GM23338 (cell line): ENCODE results near the gene ZYG11B.

Experiments
- EZH2phosphoT487 ChIP-seq: fragments of 200-600 bp; sonication (generic); IDR thresholded peaks from one replicate; pipeline ENCODE4 v1.8.1; 2018; ENCODE audit warnings: antibody characterized with exemption; ENCODE audit not compliant: unreplicated experiment
- STAT1 ChIP-seq: IDR thresholded peaks from one replicate; pipeline ENCODE4 v1.6.1; 2016; ENCODE audit warnings: antibody characterized with exemption; ENCODE audit not compliant: unreplicated experiment
- TF ChIP-seq, protein P1 (sequence below), 2 experiments: fragments of 200-600 bp in 1 of 2; sonication (generic) in 1 of 2; conservative IDR thresholded peaks; 2 replicates each; pipeline versions ENCODE4 v1.5.1 to v1.6.1; 2016 to 2017; ENCODE audit warnings: antibody characterized with exemption in 2 of 2, low read depth in 2 of 2, mild to moderate bottlenecking in 2 of 2, moderate library complexity in 1 of 2

DNA sequence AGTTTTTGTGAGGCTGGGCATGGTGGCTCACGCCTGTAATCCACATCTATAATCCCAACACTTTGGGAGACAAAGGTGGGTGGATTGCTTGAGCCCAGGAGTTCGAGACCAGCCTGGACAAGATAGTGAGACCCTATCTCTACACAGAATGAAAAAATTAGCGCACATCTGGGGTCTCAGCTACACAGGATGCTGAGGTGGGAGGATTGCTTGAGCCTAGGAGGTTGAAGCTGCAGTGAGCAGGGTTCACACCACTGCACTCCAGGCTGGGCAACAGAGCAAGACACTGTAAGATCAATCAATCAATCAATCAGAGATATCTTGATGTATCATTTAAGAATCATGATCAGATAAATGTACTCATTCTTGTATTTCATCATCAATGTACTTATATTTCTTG lies 7.1 kb downstream of the ZYG11B start:
- TF ChIP-seq, protein P1, sequence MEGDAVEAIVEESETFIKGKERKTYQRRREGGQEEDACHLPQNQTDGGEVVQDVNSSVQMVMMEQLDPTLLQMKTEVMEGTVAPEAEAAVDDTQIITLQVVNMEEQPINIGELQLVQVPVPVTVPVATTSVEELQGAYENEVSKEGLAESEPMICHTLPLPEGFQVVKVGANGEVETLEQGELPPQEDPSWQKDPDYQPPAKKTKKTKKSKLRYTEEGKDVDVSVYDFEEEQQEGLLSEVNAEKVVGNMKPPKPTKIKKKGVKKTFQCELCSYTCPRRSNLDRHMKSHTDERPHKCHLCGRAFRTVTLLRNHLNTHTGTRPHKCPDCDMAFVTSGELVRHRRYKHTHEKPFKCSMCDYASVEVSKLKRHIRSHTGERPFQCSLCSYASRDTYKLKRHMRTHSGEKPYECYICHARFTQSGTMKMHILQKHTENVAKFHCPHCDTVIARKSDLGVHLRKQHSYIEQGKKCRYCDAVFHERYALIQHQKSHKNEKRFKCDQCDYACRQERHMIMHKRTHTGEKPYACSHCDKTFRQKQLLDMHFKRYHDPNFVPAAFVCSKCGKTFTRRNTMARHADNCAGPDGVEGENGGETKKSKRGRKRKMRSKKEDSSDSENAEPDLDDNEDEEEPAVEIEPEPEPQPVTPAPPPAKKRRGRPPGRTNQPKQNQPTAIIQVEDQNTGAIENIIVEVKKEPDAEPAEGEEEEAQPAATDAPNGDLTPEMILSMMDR (conservative IDR thresholded peaks at IDR 0.05; ENCODE audit: low read depth in 2 of 2): no peak
- TF ChIP-seq EZH2phosphoT487: no peak
- no peak for TF ChIP-seq STAT1
